ENCODE measurements around the gene USO1.

- no peak for TF ChIP-seq GATA2 (IDR thresholded peaks at IDR 0.05; ENCODE audit: low read depth, low read length)
- no peak for TF ChIP-seq GATA3 (IDR thresholded peaks at IDR 0.05; ENCODE audit: low read depth, low read length)
These were observed 14.1 kb upstream of the USO1 start for GRCh38 chr4:75710246-75710645.

All from SH-SY5Y (cell line).